LNCAP (cell line): ENCODE data around the gene FOXA3.

Experiments
- CTCF ChIP-seq: fragments of 450-650 bp; IDR thresholded peaks from 2 replicates; pipeline ENCODE4 v1.5.1; 2017; ENCODE audit warnings: mild to moderate bottlenecking

The FOXA3 gene

GRCh38 chr19:45819769-45820168 lies 44.4 kb upstream of the FOXA3 start:
- TF ChIP-seq CTCF, result no peak

GRCh38 chr19:45820413-45821102 lies 43.6 kb upstream of the FOXA3 start:
- TF ChIP-seq CTCF, result no peak

GRCh38 chr19:45821103-45821521 lies 43.0 kb upstream of the FOXA3 start:
- no peak for TF ChIP-seq CTCF

- TF ChIP-seq CTCF, result no peak
These were observed 42.6 kb upstream of the FOXA3 start for GRCh38 chr19:45821570-45821969.

GRCh38 chr19:45822716-45823115 lies 41.4 kb upstream of the FOXA3 start:
- TF ChIP-seq CTCF, result no peak

GRCh38 chr19:45823182-45823581 lies 40.9 kb upstream of the FOXA3 start:
- no peak for TF ChIP-seq CTCF

- no peak for TF ChIP-seq CTCF
These were observed 40.1 kb upstream of the FOXA3 start for GRCh38 chr19:45824041-45824471.
